ENCODE measurements around the gene HSF2. TPM values are rescaled to one million over a fixed set of nuclear protein-coding genes. Genes with fewer than 3 reads are reported as not detected.

HSF2 gene
- total RNA-seq, 4 donors from 2014 or later, result 12.4 to 37.2 (median 21.4) TPM

- H3K36me3 ChIP-seq, result peaks cover 54% of the 10 kb centered on the region
These were observed 22.6 kb downstream of the HSF2 start for GRCh38 chr6:122422003-122422402.

GRCh38 chr6:122422614-122423267, 23.3 kb downstream of the HSF2 start:
- Histone ChIP-seq H3K9me3 (no peaks in the 10 kb centered on the region), H3K4me3 (no peak overlapping the region), H3K27me3 (no peaks in the 10 kb centered on the region), H3K4me1 (no peaks in the 10 kb centered on the region), H3K27ac (no peak overlapping the region), H3K36me3 (peaks cover 61% of the 10 kb centered on the region)
- TF ChIP-seq POLR2AphosphoS5 (IDR thresholded peaks at IDR 0.05), result no peak
- 86% methylated on average over 1 of the region's 1 CpG for WGBS
- no peak for DNase-seq (ENCODE audit: low spot score in 2 of 2)

More at GRCh38 chr6:122422003-122422402, 22.6 kb downstream of the HSF2 start:
- Histone ChIP-seq H3K27ac (no peak overlapping the region), H3K9me3 (no peaks in the 10 kb centered on the region), H3K27me3 (no peaks in the 10 kb centered on the region), H3K4me1 (no peaks in the 10 kb centered on the region), H3K4me3 (no peak overlapping the region)
- 97% methylated on average over 2 of the region's 2 CpGs for WGBS
- TF ChIP-seq CTCF (IDR thresholded peaks at IDR 0.05) (no peak), POLR2A (IDR thresholded peaks at IDR 0.05) (no peak), POLR2AphosphoS5 (IDR thresholded peaks at IDR 0.05) (no peak), EP300 (IDR thresholded peaks at IDR 0.05) (no peak)
- no peak for DNase-seq (ENCODE audit: low spot score in 2 of 2)

- no peak for TF ChIP-seq CTCF (IDR thresholded peaks at IDR 0.05)
- TF ChIP-seq EP300 (IDR thresholded peaks at IDR 0.05), result no peak
- TF ChIP-seq POLR2A (IDR thresholded peaks at IDR 0.05), result no peak
- H3K9me3 ChIP-seq, result no peaks in the 10 kb centered on the region
- H3K4me3 ChIP-seq, result no peak overlapping the region
- H3K27me3 ChIP-seq, result no peaks in the 10 kb centered on the region
- no peaks in the 10 kb centered on the region for H3K4me1 ChIP-seq
- H3K27ac ChIP-seq, result no peak overlapping the region
- peaks cover 66% of the 10 kb centered on the region for H3K36me3 ChIP-seq
- 83% methylated on average over 1 of the region's 1 CpG for WGBS
- no peak for DNase-seq (ENCODE audit: low spot score in 2 of 2)
These were observed 24.3 kb downstream of the HSF2 start for GRCh38 chr6:122423734-122424133.

GRCh38 chr6:122426597-122426996, 27.1 kb downstream of the HSF2 start:
- no peak overlapping the region for H3K4me3 ChIP-seq
- no peaks in the 10 kb centered on the region for H3K9me3 ChIP-seq
- no peaks in the 10 kb centered on the region for H3K27me3 ChIP-seq
- 96% methylated on average over 3 of the region's 3 CpGs for WGBS
- no peak overlapping the region for H3K27ac ChIP-seq
- H3K36me3 ChIP-seq, result peaks cover 51% of the 10 kb centered on the region
- H3K4me1 ChIP-seq, result no peaks in the 10 kb centered on the region
- no peak for DNase-seq (ENCODE audit: low spot score in 2 of 2)
- TF ChIP-seq EP300 (IDR thresholded peaks at IDR 0.05) (no peak), CTCF (IDR thresholded peaks at IDR 0.05) (no peak)

GRCh38 chr6:122428781-122429180, 29.3 kb downstream of the HSF2 start:
- H3K36me3 ChIP-seq, result peaks cover 51% of the 10 kb centered on the region
- DNase-seq (ENCODE audit: low spot score in 2 of 2), result no peak
- H3K4me1 ChIP-seq, result no peaks in the 10 kb centered on the region
- no peak overlapping the region for H3K27ac ChIP-seq
- H3K9me3 ChIP-seq, result no peaks in the 10 kb centered on the region
- no peaks in the 10 kb centered on the region for H3K27me3 ChIP-seq
- 95% methylated on average over 1 of the region's 1 CpG for WGBS
- TF ChIP-seq POLR2A (IDR thresholded peaks at IDR 0.05) (no peak), CTCF (IDR thresholded peaks at IDR 0.05) (no peak), EP300 (IDR thresholded peaks at IDR 0.05) (no peak), POLR2AphosphoS5 (IDR thresholded peaks at IDR 0.05) (no peak)
- no peak overlapping the region for H3K4me3 ChIP-seq

GRCh38 chr6:122429323-122429722, 29.9 kb downstream of the HSF2 start:
- no peak overlapping the region for H3K4me3 ChIP-seq
- no peak overlapping the region for H3K27ac ChIP-seq
- no peaks in the 10 kb centered on the region for H3K27me3 ChIP-seq
- no peaks in the 10 kb centered on the region for H3K9me3 ChIP-seq
- H3K4me1 ChIP-seq, result no peaks in the 10 kb centered on the region
- DNase-seq (ENCODE audit: low spot score in 2 of 2), result no peak
- H3K36me3 ChIP-seq, result peaks cover 51% of the 10 kb centered on the region
- no peak for TF ChIP-seq CTCF (IDR thresholded peaks at IDR 0.05)
- no peak for TF ChIP-seq POLR2AphosphoS5 (IDR thresholded peaks at IDR 0.05)
- TF ChIP-seq POLR2A (IDR thresholded peaks at IDR 0.05), result no peak
- no peak for TF ChIP-seq EP300 (IDR thresholded peaks at IDR 0.05)
